Measurements from ENCODE around the gene ERG. TPM values are rescaled to one million over a fixed set of nuclear protein-coding genes. Genes with fewer than 3 reads are reported as not detected.

ERG gene
- total RNA-seq, 1 donor from 2014 or later = not detected

DNA sequence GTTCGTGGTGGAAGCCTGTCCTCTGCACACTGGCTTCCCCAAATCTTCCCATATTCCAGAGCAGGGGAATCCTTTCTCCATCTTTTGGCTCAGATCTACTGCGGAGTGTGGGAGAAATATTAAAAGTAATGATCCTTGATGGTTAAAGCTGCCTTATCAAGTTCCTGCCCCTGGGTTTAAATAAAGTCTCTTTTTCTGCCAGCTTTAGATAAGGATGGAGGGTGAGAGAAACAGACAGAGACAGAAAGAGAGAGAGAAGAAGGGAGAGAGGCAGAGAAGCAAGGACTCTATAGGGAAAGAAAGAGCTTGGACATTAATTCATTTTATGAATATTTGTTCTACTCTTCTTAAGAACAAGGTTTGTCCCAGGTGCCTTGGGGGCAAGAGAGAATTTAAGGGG is 143.5 kb downstream of the ERG start:
- Mint-ChIP-seq H3K27me3 (ENCODE audit: unreplicated experiment) (peaks cover 2% of the 10 kb centered on the region), H3K4me1 (ENCODE audit: low read depth, unreplicated experiment) (peaks cover 5% of the 10 kb centered on the region), H3K4me3 (ENCODE audit: unreplicated experiment) (no peak overlapping the region), H3K27ac (ENCODE audit: unreplicated experiment) (no peak overlapping the region), H3K9me3 (ENCODE audit: unreplicated experiment) (peaks cover 1% of the 10 kb centered on the region), H3K36me3 (ENCODE audit: unreplicated experiment) (no peaks in the 10 kb centered on the region)
- DNase-seq = no peak
- TF ChIP-seq CTCF (IDR thresholded peaks at IDR 0.05; ENCODE audit: partially characterized antibody, unreplicated experiment) = no peak

- no peak for DNase-seq
- Mint-ChIP-seq H3K27me3 (ENCODE audit: unreplicated experiment) (peaks cover 2% of the 10 kb centered on the region), H3K36me3 (ENCODE audit: unreplicated experiment) (no peaks in the 10 kb centered on the region), H3K9me3 (ENCODE audit: unreplicated experiment) (no peaks in the 10 kb centered on the region), H3K27ac (ENCODE audit: unreplicated experiment) (no peak overlapping the region), H3K4me1 (ENCODE audit: low read depth, unreplicated experiment) (peaks cover 5% of the 10 kb centered on the region), H3K4me3 (ENCODE audit: unreplicated experiment) (no peak overlapping the region)
- TF ChIP-seq CTCF (IDR thresholded peaks at IDR 0.05; ENCODE audit: partially characterized antibody, unreplicated experiment) = no peak
Observed at GRCh38 chr21:38354231-38354630, 144.0 kb downstream of the ERG start.

- H3K4me3 Mint-ChIP-seq (ENCODE audit: unreplicated experiment) = no peak overlapping the region
- peak; percentile 79 for DNase-seq
- H3K36me3 Mint-ChIP-seq (ENCODE audit: unreplicated experiment) = no peaks in the 10 kb centered on the region
- peaks cover 2% of the 10 kb centered on the region for H3K27me3 Mint-ChIP-seq (ENCODE audit: unreplicated experiment)
- H3K4me1 Mint-ChIP-seq (ENCODE audit: low read depth, unreplicated experiment) = peaks cover 5% of the 10 kb centered on the region
- no peaks in the 10 kb centered on the region for H3K9me3 Mint-ChIP-seq (ENCODE audit: unreplicated experiment)
- peak; percentile 74 for TF ChIP-seq CTCF (IDR thresholded peaks at IDR 0.05; ENCODE audit: partially characterized antibody, unreplicated experiment)
- H3K27ac Mint-ChIP-seq (ENCODE audit: unreplicated experiment) = no peak overlapping the region
Observed at GRCh38 chr21:38352536-38353219, 145.6 kb downstream of the ERG start.

DNA sequence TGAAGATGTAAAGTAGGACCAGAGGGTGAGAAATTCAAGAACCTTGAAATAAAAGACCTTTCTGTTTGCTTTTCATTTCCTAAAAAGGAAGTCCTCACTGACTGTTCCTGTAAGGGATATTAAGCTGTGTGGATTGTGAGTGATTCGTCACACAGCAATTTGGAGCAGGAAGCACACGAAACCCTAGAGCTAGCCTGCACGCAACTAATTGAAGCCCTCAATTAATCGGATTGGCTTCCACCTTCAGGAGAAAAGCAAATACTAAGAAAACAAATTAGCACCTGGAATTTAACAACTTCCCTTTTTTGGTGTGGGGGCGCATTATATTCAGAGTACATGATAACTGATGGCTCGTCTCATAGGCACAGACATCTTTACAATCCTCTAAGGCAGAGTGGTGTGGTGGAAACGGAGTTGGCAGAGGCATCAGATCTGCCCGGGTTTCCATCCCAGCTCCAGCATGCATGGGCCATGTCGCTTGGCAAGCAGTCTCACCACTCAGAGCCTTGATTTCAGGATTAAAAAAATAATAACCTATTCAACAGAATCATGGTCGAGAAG is 146.2 kb downstream of the ERG start:
- H3K9me3 Mint-ChIP-seq (ENCODE audit: unreplicated experiment) = no peaks in the 10 kb centered on the region
- no peak for TF ChIP-seq CTCF (IDR thresholded peaks at IDR 0.05; ENCODE audit: partially characterized antibody, unreplicated experiment)
- peaks cover 5% of the 10 kb centered on the region for H3K4me1 Mint-ChIP-seq (ENCODE audit: low read depth, unreplicated experiment)
- no peak overlapping the region for H3K27ac Mint-ChIP-seq (ENCODE audit: unreplicated experiment)
- DNase-seq = no peak
- H3K27me3 Mint-ChIP-seq (ENCODE audit: unreplicated experiment) = peaks cover 5% of the 10 kb centered on the region
- H3K36me3 Mint-ChIP-seq (ENCODE audit: unreplicated experiment) = no peaks in the 10 kb centered on the region
- no peak overlapping the region for H3K4me3 Mint-ChIP-seq (ENCODE audit: unreplicated experiment)
